ENCODE measurements around the gene PLCXD3.

Gene PLCXD3

GRCh38 chr5:41410737-41411136 lies 99.7 kb downstream of the PLCXD3 start:
- peak; percentile 75 for DNase-seq

- DNase-seq = no peak
Observed at GRCh38 chr5:41410307-41410706, 100.1 kb downstream of the PLCXD3 start.

- peak; percentile 14 for DNase-seq
Observed at GRCh38 chr5:41408676-41409443, 101.5 kb downstream of the PLCXD3 start.

GRCh38 chr5:41406936-41407335 lies 103.5 kb downstream of the PLCXD3 start:
- DNase-seq = no peak

GRCh38 chr5:41406424-41406823 lies 104.0 kb downstream of the PLCXD3 start:
- DNase-seq = no peak

GRCh38 chr5:41404757-41405156 lies 105.6 kb downstream of the PLCXD3 start:
- DNase-seq = no peak

- DNase-seq = no peak
Observed at GRCh38 chr5:41403846-41404245, 106.6 kb downstream of the PLCXD3 start.

GRCh38 chr5:41402845-41403244 lies 107.6 kb downstream of the PLCXD3 start:
- no peak for DNase-seq

GRCh38 chr5:41399839-41400238 lies 110.6 kb downstream of the PLCXD3 start:
- no peak for DNase-seq

- DNase-seq = no peak
Observed at GRCh38 chr5:41392016-41392415, 118.4 kb downstream of the PLCXD3 start.

GRCh38 chr5:41374631-41375030 lies 135.8 kb downstream of the PLCXD3 start:
- no peak for DNase-seq

GRCh38 chr5:41373230-41373629 lies 137.2 kb downstream of the PLCXD3 start:
- peak; percentile 5 for DNase-seq

- DNase-seq = no peak
Observed at GRCh38 chr5:41371738-41372137, 138.7 kb downstream of the PLCXD3 start.

GRCh38 chr5:41370482-41370881 lies 139.9 kb downstream of the PLCXD3 start:
- DNase-seq = peak; percentile 9

- DNase-seq = no peak
Observed at GRCh38 chr5:41369799-41370198, 140.6 kb downstream of the PLCXD3 start.

GRCh38 chr5:41368158-41368557 lies 142.2 kb downstream of the PLCXD3 start:
- DNase-seq = no peak

- DNase-seq = no peak
Observed at GRCh38 chr5:41365369-41365768, 145.0 kb downstream of the PLCXD3 start.

- DNase-seq = no peak
Observed at GRCh38 chr5:41364346-41364745, 146.1 kb downstream of the PLCXD3 start.

- peak; percentile 32 for DNase-seq
Observed at GRCh38 chr5:41363343-41363986, 146.9 kb downstream of the PLCXD3 start.

GRCh38 chr5:41356786-41357185 lies 153.6 kb downstream of the PLCXD3 start:
- no peak for DNase-seq

- no peak for DNase-seq
Observed at GRCh38 chr5:41349846-41350245, 160.6 kb downstream of the PLCXD3 start.

GRCh38 chr5:41347569-41347968 lies 162.8 kb downstream of the PLCXD3 start:
- peak; percentile 15 for DNase-seq

GRCh38 chr5:41346609-41347008 lies 163.8 kb downstream of the PLCXD3 start:
- DNase-seq = peak; percentile 48

- DNase-seq = no peak
Observed at GRCh38 chr5:41345295-41345694, 165.1 kb downstream of the PLCXD3 start.

GRCh38 chr5:41339339-41339738 lies 171.1 kb downstream of the PLCXD3 start:
- DNase-seq = no peak

Measured in OCI-M1 (cell line).